ENCODE data around the gene MPPED2.

DNA sequence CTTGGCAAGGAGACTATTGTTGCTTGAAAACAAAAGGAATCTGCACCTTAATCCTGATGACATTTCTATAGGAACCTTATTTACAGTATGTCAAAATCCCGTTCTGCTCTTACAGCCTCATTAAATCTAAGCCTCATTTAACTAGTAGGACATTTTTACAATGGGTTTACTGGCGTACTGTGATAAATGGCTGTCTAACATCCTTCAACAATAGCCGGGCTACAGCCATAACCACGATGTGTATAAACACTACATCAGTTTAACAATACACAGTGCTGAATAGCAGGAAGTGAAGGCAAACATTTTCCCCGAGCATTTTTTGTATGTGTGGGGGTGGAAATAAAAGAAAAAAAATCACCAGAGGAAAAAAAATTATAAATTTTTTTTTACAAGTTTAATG, 132.0 kb downstream of the MPPED2 start:
- no peak for TF ChIP-seq POLR2A (IDR thresholded peaks at IDR 0.05)
- TF ChIP-seq, protein P1, sequence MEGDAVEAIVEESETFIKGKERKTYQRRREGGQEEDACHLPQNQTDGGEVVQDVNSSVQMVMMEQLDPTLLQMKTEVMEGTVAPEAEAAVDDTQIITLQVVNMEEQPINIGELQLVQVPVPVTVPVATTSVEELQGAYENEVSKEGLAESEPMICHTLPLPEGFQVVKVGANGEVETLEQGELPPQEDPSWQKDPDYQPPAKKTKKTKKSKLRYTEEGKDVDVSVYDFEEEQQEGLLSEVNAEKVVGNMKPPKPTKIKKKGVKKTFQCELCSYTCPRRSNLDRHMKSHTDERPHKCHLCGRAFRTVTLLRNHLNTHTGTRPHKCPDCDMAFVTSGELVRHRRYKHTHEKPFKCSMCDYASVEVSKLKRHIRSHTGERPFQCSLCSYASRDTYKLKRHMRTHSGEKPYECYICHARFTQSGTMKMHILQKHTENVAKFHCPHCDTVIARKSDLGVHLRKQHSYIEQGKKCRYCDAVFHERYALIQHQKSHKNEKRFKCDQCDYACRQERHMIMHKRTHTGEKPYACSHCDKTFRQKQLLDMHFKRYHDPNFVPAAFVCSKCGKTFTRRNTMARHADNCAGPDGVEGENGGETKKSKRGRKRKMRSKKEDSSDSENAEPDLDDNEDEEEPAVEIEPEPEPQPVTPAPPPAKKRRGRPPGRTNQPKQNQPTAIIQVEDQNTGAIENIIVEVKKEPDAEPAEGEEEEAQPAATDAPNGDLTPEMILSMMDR (IDR thresholded peaks at IDR 0.05), result no peak
